ENCODE results near the gene IFNG-AS1.

IFNG-AS1 gene

GRCh38 chr12:68042212-68042699 is 53.0 kb downstream of the IFNG-AS1 start:
- TF ChIP-seq, protein P1, sequence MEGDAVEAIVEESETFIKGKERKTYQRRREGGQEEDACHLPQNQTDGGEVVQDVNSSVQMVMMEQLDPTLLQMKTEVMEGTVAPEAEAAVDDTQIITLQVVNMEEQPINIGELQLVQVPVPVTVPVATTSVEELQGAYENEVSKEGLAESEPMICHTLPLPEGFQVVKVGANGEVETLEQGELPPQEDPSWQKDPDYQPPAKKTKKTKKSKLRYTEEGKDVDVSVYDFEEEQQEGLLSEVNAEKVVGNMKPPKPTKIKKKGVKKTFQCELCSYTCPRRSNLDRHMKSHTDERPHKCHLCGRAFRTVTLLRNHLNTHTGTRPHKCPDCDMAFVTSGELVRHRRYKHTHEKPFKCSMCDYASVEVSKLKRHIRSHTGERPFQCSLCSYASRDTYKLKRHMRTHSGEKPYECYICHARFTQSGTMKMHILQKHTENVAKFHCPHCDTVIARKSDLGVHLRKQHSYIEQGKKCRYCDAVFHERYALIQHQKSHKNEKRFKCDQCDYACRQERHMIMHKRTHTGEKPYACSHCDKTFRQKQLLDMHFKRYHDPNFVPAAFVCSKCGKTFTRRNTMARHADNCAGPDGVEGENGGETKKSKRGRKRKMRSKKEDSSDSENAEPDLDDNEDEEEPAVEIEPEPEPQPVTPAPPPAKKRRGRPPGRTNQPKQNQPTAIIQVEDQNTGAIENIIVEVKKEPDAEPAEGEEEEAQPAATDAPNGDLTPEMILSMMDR (IDR thresholded peaks at IDR 0.05) = no peak
- no peaks in the 10 kb centered on the region for H3K9me3 ChIP-seq
- no peaks in the 10 kb centered on the region for H3K27me3 ChIP-seq
- no peak overlapping the region for H3K4me3 ChIP-seq (ENCODE audit: low read depth in 1 of 2, low read length in 1 of 2)
- no peaks in the 10 kb centered on the region for H3K4me1 ChIP-seq (ENCODE audit: control insufficient read depth in 1 of 2, insufficient read depth in 1 of 2, low read depth in 1 of 2, low read length in 1 of 2)
- no peaks in the 10 kb centered on the region for H3K36me3 ChIP-seq
- H3K27ac ChIP-seq = no peak overlapping the region

GRCh38 chr12:68043435-68043834 is 54.2 kb downstream of the IFNG-AS1 start:
- no peaks in the 10 kb centered on the region for H3K4me1 ChIP-seq (ENCODE audit: control insufficient read depth in 1 of 2, insufficient read depth in 1 of 2, low read depth in 1 of 2, low read length in 1 of 2)
- H3K4me3 ChIP-seq (ENCODE audit: low read depth in 1 of 2, low read length in 1 of 2) = no peak overlapping the region
- no peaks in the 10 kb centered on the region for H3K27me3 ChIP-seq
- no peaks in the 10 kb centered on the region for H3K36me3 ChIP-seq
- H3K9me3 ChIP-seq = no peaks in the 10 kb centered on the region
- no peak overlapping the region for H3K27ac ChIP-seq
- TF ChIP-seq, protein P1 (IDR thresholded peaks at IDR 0.05) = no peak

GRCh38 chr12:68048648-68049297 is 59.5 kb downstream of the IFNG-AS1 start:
- Histone ChIP-seq H3K27me3 (no peaks in the 10 kb centered on the region), H3K27ac (no peak overlapping the region), H3K4me1 (ENCODE audit: control insufficient read depth in 1 of 2, insufficient read depth in 1 of 2, low read depth in 1 of 2, low read length in 1 of 2) (no peaks in the 10 kb centered on the region), H3K9me3 (no peaks in the 10 kb centered on the region), H3K4me3 (ENCODE audit: low read depth in 1 of 2, low read length in 1 of 2) (no peak overlapping the region), H3K36me3 (no peaks in the 10 kb centered on the region)
- TF ChIP-seq, protein P1 (IDR thresholded peaks at IDR 0.05) = no peak

DNA sequence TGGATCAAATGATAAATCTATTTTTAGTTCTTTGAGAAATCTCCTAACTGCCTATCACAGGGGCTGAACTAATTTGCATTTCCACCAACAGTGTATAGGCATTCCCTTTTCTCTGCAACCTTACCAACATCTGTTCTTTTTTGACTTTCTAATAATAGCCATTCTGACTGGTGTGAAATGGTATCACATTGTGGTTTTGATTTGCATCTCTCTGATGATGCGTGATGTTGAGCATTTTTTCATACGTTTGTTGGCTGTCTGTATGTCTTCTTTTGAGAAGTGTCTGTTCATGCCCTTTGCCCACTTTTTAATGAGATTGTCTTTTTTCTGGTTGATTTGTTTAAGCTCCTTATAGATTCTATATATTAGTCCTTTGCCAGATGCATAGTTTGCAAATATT is 67.1 kb downstream of the IFNG-AS1 start:
- Histone ChIP-seq H3K4me3 (ENCODE audit: low read depth in 1 of 2, low read length in 1 of 2) (no peak overlapping the region), H3K4me1 (ENCODE audit: control insufficient read depth in 1 of 2, insufficient read depth in 1 of 2, low read depth in 1 of 2, low read length in 1 of 2) (no peaks in the 10 kb centered on the region), H3K36me3 (no peaks in the 10 kb centered on the region), H3K9me3 (no peaks in the 10 kb centered on the region), H3K27me3 (no peaks in the 10 kb centered on the region), H3K27ac (no peak overlapping the region)
- TF ChIP-seq, protein P1 (IDR thresholded peaks at IDR 0.05) = no peak

- no peaks in the 10 kb centered on the region for H3K9me3 ChIP-seq
- no peaks in the 10 kb centered on the region for H3K36me3 ChIP-seq
- no peak overlapping the region for H3K27ac ChIP-seq
- TF ChIP-seq, protein P1 (IDR thresholded peaks at IDR 0.05) = no peak
- H3K4me1 ChIP-seq (ENCODE audit: control insufficient read depth in 1 of 2, insufficient read depth in 1 of 2, low read depth in 1 of 2, low read length in 1 of 2) = no peaks in the 10 kb centered on the region
- H3K27me3 ChIP-seq = no peaks in the 10 kb centered on the region
- H3K4me3 ChIP-seq (ENCODE audit: low read depth in 1 of 2, low read length in 1 of 2) = no peak overlapping the region
These were observed 74.8 kb downstream of the IFNG-AS1 start for GRCh38 chr12:68063900-68064590.

Measured in neutrophil (primary cell).